Breast epithelium (tissue), 4 donors: ENCODE results near the gene FRMPD4. TPM values are rescaled to one million over a fixed set of nuclear protein-coding genes. Genes with fewer than 3 reads are reported as not detected.

Source experiments
- DNase-seq, 2 donors: peaks; one replicate each; pipeline ENCODE4 v3.0.0-alpha.2; 2019; ENCODE audit warnings: low spot score in 2 of 2
- H3K27ac ChIP-seq, 2 donors: fragments of 200-600 bp; sonication (generic) in 1 of 2; one replicate each; pipeline ENCODE4 v1.5.1; 2016 to 2019; ENCODE audit warnings: mild to moderate bottlenecking in 1 of 2
- H3K27me3 ChIP-seq, 2 donors: fragments of 200-600 bp; sonication (generic) in 1 of 2; one replicate each; pipeline versions ENCODE4 v1.5.1 to v1.6.0; 2017 to 2019; ENCODE audit warnings: control low read depth in 1 of 2, mild to moderate bottlenecking in 1 of 2
- H3K36me3 ChIP-seq: fragments of 200-600 bp; one replicate; pipeline ENCODE4 v1.5.1; 2019
- H3K4me1 ChIP-seq, 2 donors: fragments of 200-600 bp; sonication (generic); one replicate each; pipeline ENCODE4 v1.5.1; 2016 to 2019; ENCODE audit warnings: control low read depth in 1 of 2
- H3K4me3 ChIP-seq, 3 donors: fragments of 200-600 bp; sonication (generic); 1 replicate in 2 of 3; 2 replicates in 1 of 3; pipeline ENCODE4 v1.5.1; 2016 to 2019; ENCODE audit warnings: mild to moderate bottlenecking in 3 of 3, moderate library complexity in 2 of 3
- H3K9me3 ChIP-seq, 2 donors: fragments of 200-600 bp; sonication (generic) in 1 of 2; one replicate each; pipeline ENCODE4 v1.5.1; 2016 to 2019; ENCODE audit warnings: control low read depth in 1 of 2
- POLR2A ChIP-seq: fragments of 450-650 bp; IDR thresholded peaks from one replicate; pipeline ENCODE4 v1.6.1; 2016; ENCODE audit warnings: antibody characterized with exemption, mild to moderate bottlenecking, moderate library complexity
- POLR2AphosphoS5 ChIP-seq, 3 donors: sonication (generic); formaldehyde crosslinking; IDR thresholded peaks; one replicate each; pipeline ENCODE4 v1.6.1; 2017; ENCODE audit warnings: antibody characterized with exemption in 3 of 3
- intact Hi-C: fragments of 100-400 bp; cut with DNase I; formaldehyde crosslinking; loops from one replicate; pipeline ENCODE4 v1.15.1; 2023; ENCODE audit warnings: low total_unique reads
- total RNA-seq, 3 donors: library from RNA; depleted of rRNA; stranded (reverse); fragments of >200 nt; gene quantifications; one replicate each; pipeline ENCODE4 v1.1.0, GENCODE V29; 2016
- TF ChIP-seq, protein P1 (sequence below), 3 donors: fragments of 450-650 bp; IDR thresholded peaks; one replicate each; pipeline ENCODE4 v1.5.1; 2016 to 2017; ENCODE audit warnings: antibody characterized with exemption in 3 of 3, mild to moderate bottlenecking in 3 of 3, moderate library complexity in 3 of 3

Gene FRMPD4
- total RNA-seq, 3 donors from 2014 or later, result under 0.01 TPM

DNA sequence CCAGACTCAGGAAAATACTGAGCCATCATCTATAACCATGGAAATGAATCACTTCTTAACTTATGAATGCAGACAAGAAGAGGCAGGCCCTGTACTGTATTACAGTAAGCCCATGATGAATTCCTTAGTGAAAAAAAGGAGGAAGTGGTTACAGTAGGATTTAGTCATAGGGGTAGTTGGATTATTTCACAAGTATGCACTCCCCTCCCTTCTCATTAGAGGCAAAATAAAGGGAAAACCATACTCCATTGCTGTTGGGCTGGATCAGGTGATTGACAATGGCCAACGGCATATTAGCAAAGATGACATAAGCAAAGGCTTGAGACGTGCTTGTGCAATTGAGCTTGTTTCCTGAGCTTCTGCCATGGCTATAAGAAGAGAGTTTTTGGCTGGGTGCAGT is 471.8 kb downstream of the FRMPD4 start:
- no peaks in the 10 kb centered on the region for H3K9me3 ChIP-seq
- no peak for TF ChIP-seq POLR2AphosphoS5 (IDR thresholded peaks at IDR 0.05)
- TF ChIP-seq POLR2A, result no peak
- TF ChIP-seq, protein P1, sequence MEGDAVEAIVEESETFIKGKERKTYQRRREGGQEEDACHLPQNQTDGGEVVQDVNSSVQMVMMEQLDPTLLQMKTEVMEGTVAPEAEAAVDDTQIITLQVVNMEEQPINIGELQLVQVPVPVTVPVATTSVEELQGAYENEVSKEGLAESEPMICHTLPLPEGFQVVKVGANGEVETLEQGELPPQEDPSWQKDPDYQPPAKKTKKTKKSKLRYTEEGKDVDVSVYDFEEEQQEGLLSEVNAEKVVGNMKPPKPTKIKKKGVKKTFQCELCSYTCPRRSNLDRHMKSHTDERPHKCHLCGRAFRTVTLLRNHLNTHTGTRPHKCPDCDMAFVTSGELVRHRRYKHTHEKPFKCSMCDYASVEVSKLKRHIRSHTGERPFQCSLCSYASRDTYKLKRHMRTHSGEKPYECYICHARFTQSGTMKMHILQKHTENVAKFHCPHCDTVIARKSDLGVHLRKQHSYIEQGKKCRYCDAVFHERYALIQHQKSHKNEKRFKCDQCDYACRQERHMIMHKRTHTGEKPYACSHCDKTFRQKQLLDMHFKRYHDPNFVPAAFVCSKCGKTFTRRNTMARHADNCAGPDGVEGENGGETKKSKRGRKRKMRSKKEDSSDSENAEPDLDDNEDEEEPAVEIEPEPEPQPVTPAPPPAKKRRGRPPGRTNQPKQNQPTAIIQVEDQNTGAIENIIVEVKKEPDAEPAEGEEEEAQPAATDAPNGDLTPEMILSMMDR (IDR thresholded peaks at IDR 0.05), result no peak
- intact Hi-C loops, result no loop called here
- DNase-seq, result no peak
- peaks cover 0 to 21% of the 10 kb centered on the region in 2 donors for H3K27me3 ChIP-seq
- no peaks in the 10 kb centered on the region for H3K4me1 ChIP-seq
- H3K27ac ChIP-seq, result no peak overlapping the region
- no peak overlapping the region for H3K4me3 ChIP-seq
- no peaks in the 10 kb centered on the region for H3K36me3 ChIP-seq

DNA sequence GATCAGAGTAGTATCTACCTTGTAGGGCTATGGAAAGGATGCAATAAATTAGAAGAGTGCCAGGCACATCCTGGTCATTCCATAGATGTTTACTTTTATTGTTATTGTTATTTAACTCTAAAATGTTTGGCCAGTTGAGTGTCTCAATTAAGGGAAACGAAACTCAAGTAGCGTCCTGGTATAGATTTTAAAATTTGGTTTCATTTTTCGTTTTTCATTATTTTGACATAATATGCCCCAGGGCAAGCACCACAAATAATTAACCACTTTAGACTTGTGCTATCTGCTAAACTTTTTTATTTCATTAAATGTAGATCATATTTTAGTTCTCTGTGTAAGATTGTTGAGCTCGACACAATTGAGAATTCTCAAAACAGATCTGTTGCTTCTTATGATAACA is 473.2 kb downstream of the FRMPD4 start:
- intact Hi-C loops, result no loop called here
- TF ChIP-seq, protein P1 (IDR thresholded peaks at IDR 0.05), result no peak
- TF ChIP-seq POLR2AphosphoS5 (IDR thresholded peaks at IDR 0.05), result no peak
- TF ChIP-seq POLR2A, result no peak

DNA sequence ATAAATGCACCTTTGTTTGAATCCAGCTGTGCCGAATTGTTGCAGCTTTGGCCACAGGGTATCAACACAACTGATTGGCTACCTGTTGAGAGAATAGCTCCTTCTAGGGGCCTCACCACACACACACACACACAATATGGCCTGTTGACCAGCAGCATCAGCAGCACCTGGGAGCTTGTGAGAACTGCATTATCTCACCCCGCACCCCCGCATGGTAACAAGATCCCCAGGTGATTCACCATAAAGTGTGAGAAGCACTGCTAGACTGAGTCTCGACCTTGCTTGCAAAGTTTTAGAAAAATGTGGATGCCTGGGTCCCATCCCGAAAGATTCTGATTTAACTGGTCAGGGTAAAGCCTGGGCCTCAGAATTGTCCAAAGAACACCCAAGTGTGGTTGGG is 476.0 kb downstream of the FRMPD4 start:
- no peaks in the 10 kb centered on the region for H3K36me3 ChIP-seq
- H3K9me3 ChIP-seq, result no peaks in the 10 kb centered on the region
- peaks cover 0 to 4% of the 10 kb centered on the region in 2 donors for H3K27me3 ChIP-seq
- H3K27ac ChIP-seq, result no peak overlapping the region
- H3K4me1 ChIP-seq, result no peaks in the 10 kb centered on the region
- DNase-seq, result no peak
- intact Hi-C loops, result no loop called here
- TF ChIP-seq, protein P1 (IDR thresholded peaks at IDR 0.05), result no peak
- TF ChIP-seq POLR2A (no peak), POLR2AphosphoS5 (IDR thresholded peaks at IDR 0.05) (no peak)
- H3K4me3 ChIP-seq, result no peak overlapping the region

More for the DNA sequence above, 473.2 kb downstream of the FRMPD4 start:
- Histone ChIP-seq H3K9me3 (no peaks in the 10 kb centered on the region), H3K36me3 (no peaks in the 10 kb centered on the region), H3K4me1 (no peaks in the 10 kb centered on the region), H3K27ac (no peak overlapping the region), H3K4me3 (no peak overlapping the region), H3K27me3 (peaks cover 0 to 12% of the 10 kb centered on the region in 2 donors)
- no peak for DNase-seq

DNA sequence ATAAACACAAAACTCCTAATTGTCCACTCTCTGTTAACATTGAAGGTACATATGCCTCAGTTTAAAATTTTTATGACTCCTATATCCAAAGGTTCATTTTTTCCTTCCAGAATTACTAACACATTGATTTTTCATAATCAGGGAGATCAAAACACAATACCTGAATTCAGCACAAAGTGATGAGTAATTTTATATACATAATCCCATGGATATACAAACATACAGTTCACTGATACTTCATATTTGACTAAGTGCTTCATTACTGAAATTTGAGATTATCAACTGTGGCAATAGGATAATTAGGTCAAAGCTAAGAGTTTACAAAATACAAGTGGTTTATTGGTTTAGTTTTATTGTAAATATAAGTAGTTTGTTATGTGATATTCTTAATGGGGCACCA is 476.8 kb downstream of the FRMPD4 start:
- H3K27me3 ChIP-seq, result peaks cover 0 to 4% of the 10 kb centered on the region in 2 donors
- H3K4me3 ChIP-seq, result no peak overlapping the region
- H3K36me3 ChIP-seq, result no peaks in the 10 kb centered on the region
- no peaks in the 10 kb centered on the region for H3K4me1 ChIP-seq
- no peak overlapping the region for H3K27ac ChIP-seq
- H3K9me3 ChIP-seq, result peaks cover 0 to 5% of the 10 kb centered on the region in 2 donors
- TF ChIP-seq POLR2A (no peak), POLR2AphosphoS5 (IDR thresholded peaks at IDR 0.05) (no peak)
- TF ChIP-seq, protein P1 (IDR thresholded peaks at IDR 0.05), result no peak
- no peak for DNase-seq
- intact Hi-C loops, result no loop called here

DNA sequence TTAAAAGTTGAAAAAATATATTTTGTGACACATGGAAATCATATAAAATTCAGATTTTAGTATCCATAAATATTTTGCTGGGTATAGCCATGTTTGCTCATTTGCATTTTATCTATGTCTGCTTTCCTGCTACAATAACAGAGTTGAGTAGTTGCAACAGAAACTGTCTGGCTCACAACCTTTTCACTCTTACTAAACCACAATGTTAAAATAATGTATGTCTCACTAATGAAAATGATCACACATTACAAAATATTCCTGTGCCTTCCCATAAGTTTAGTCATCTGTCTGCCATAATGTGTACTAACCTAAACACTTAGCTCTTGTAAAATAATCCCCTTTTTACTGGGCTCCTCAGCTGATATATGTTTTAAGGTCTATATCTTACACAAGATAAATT is 479.0 kb downstream of the FRMPD4 start:
- intact Hi-C loops, result no loop called here

More for the DNA sequence above, 479.0 kb downstream of the FRMPD4 start:
- H3K27me3 ChIP-seq, result peaks cover 0 to 4% of the 10 kb centered on the region in 2 donors
- peaks cover 0 to 12% of the 10 kb centered on the region in 2 donors for H3K9me3 ChIP-seq
- DNase-seq, result no peak
- H3K36me3 ChIP-seq, result no peaks in the 10 kb centered on the region
- TF ChIP-seq POLR2AphosphoS5 (IDR thresholded peaks at IDR 0.05), result no peak
- TF ChIP-seq, protein P1 (IDR thresholded peaks at IDR 0.05), result no peak
- no peak for TF ChIP-seq POLR2A
- H3K4me3 ChIP-seq, result no peak overlapping the region
- no peak overlapping the region for H3K27ac ChIP-seq
- no peaks in the 10 kb centered on the region for H3K4me1 ChIP-seq
